Liver (tissue), 9 donors: ENCODE data around the gene NLK. TPM values are rescaled to one million over a fixed set of nuclear protein-coding genes. Genes with fewer than 3 reads are reported as not detected.

ENCODE experiments used
- DNase-seq: peaks from one replicate; pipeline ENCODE4 v3.0.0-alpha.2; 2017; ENCODE audit warnings: low spot score
- H3K27ac ChIP-seq, 2 donors: one replicate each; pipeline ENCODE4 v1.7.0; 2013; ENCODE audit warnings: inconsistent platforms in 2 of 2, low read length in 2 of 2, control low read depth in 1 of 2, low read depth in 1 of 2, mild to moderate bottlenecking in 1 of 2
- H3K27me3 ChIP-seq, 4 donors: one replicate each; pipeline versions ENCODE4 v1.6.1 to v1.7.0; 2013; ENCODE audit warnings: low read length in 3 of 4, inconsistent platforms in 1 of 4, mild to moderate bottlenecking in 1 of 4, moderate library complexity in 1 of 4; ENCODE audit not compliant: control insufficient read depth in 4 of 4, insufficient read depth in 4 of 4
- H3K36me3 ChIP-seq, 4 donors: one replicate each; pipeline versions ENCODE4 v1.6.1 to v1.7.0; 2013; ENCODE audit warnings: low read length in 3 of 4, mild to moderate bottlenecking in 3 of 4, low read depth in 1 of 4, moderate library complexity in 1 of 4; ENCODE audit not compliant: control insufficient read depth in 4 of 4, insufficient read depth in 3 of 4
- H3K4me1 ChIP-seq, 4 donors: one replicate each; pipeline versions ENCODE4 v1.6.1 to v1.7.0; 2013; ENCODE audit warnings: low read length in 3 of 4, mild to moderate bottlenecking in 3 of 4, moderate library complexity in 1 of 4; ENCODE audit not compliant: control insufficient read depth in 4 of 4, insufficient read depth in 4 of 4
- H3K4me3 ChIP-seq, 3 donors: one replicate each; pipeline versions ENCODE4 v1.6.1 to v1.7.0; 2013; ENCODE audit warnings: low read length in 3 of 3, control low read depth in 1 of 3, low read depth in 1 of 3, mild to moderate bottlenecking in 1 of 3
- H3K9ac ChIP-seq, 2 donors: one replicate each; pipeline ENCODE4 v1.7.0; 2013; ENCODE audit warnings: low read length in 2 of 2, mild to moderate bottlenecking in 2 of 2, moderate library complexity in 2 of 2, control low read depth in 1 of 2, low read depth in 1 of 2
- H3K9me3 ChIP-seq, 4 donors: one replicate each; pipeline versions ENCODE4 v1.6.1 to v1.7.0; 2013; ENCODE audit warnings: low read length in 3 of 4; ENCODE audit not compliant: control insufficient read depth in 4 of 4
- ATF3 ChIP-seq: IDR thresholded peaks from 2 replicates; pipeline ENCODE4 v1.6.1; 2016; ENCODE audit warnings: antibody characterized with exemption
- CTCF ChIP-seq: fragments of 150-350 bp; IDR thresholded peaks from 2 replicates; pipeline ENCODE4 v1.5.1; 2017; ENCODE audit warnings: improper control_type of control experiment, low read depth, low read length; ENCODE audit not compliant: missing input control
- EGR1 ChIP-seq, 2 donors: IDR thresholded peaks; 2 replicates each; pipeline ENCODE4 v1.6.1; 2016 to 2018; ENCODE audit warnings: antibody characterized with exemption in 2 of 2, low read depth in 2 of 2
- FOXA1 ChIP-seq: IDR thresholded peaks from 2 replicates; pipeline ENCODE4 v1.6.1; 2016; ENCODE audit warnings: antibody characterized with exemption
- FOXA2 ChIP-seq: IDR thresholded peaks from 2 replicates; pipeline ENCODE4 v1.6.1; 2016; ENCODE audit warnings: antibody characterized with exemption
- GABPA ChIP-seq, 2 donors: IDR thresholded peaks in 1 of 2; conservative IDR thresholded peaks in 1 of 2; 2 replicates each; pipeline ENCODE4 v1.6.1; 2016; ENCODE audit warnings: antibody characterized with exemption in 2 of 2, mild to moderate bottlenecking in 1 of 2, moderate library complexity in 1 of 2
- HNF4G ChIP-seq: IDR thresholded peaks from 2 replicates; pipeline ENCODE4 v1.6.1; 2016; ENCODE audit warnings: antibody characterized with exemption
- JUND ChIP-seq, 2 donors: IDR thresholded peaks; 2 replicates each; pipeline ENCODE4 v1.6.1; 2016; ENCODE audit warnings: antibody characterized with exemption in 2 of 2
- RAD21 ChIP-seq, 2 donors: IDR thresholded peaks; 2 replicates each; pipeline ENCODE4 v1.6.1; 2016; ENCODE audit warnings: antibody characterized with exemption in 2 of 2, mild to moderate bottlenecking in 2 of 2
- REST ChIP-seq: IDR thresholded peaks from 2 replicates; pipeline ENCODE4 v1.6.1; 2016; ENCODE audit warnings: antibody characterized with exemption, mild to moderate bottlenecking
- SP1 ChIP-seq: IDR thresholded peaks from 2 replicates; pipeline ENCODE4 v1.6.1; 2018; ENCODE audit warnings: antibody characterized with exemption, mild to moderate bottlenecking
- ZBTB33 ChIP-seq: IDR thresholded peaks from 2 replicates; pipeline ENCODE4 v1.6.1; 2016; ENCODE audit warnings: antibody characterized with exemption
- WGBS: extraction: QIAGEN DNeasy Blood & Tissue Kit; methylation state at CpG from one replicate; pipeline ENCODE4 v1.1.7; 2013; 5-methylcytosine and 5-hydroxymethylcytosine counted together
- polyA plus RNA-seq, 2 donors: library from polyadenylated mRNA; stranded (reverse) in 1 of 2; unstranded in 1 of 2; fragments of 200-250 nt in 1 of 2; fragments of >200 nt in 1 of 2; fragmentation: Nextera tagmentation in 1 of 2; extraction: Ambion mirVana in 1 of 2; gene quantifications; one replicate each; pipeline versions ENCODE4 v1.2.1 to v1.2.3, GENCODE V29; 2013 to 2015
- total RNA-seq, 2 donors: library from RNA; depleted of rRNA; stranded (reverse); fragments of >200 nt; gene quantifications; one replicate each; pipeline ENCODE4 v1.2.3, GENCODE V29; 2014
- donor health status: healthy.
- donor health status: healthy.
- donor health status: healthy.
- donor health status: healthy.
- donor health status: healthy.

Gene NLK
- total and polyA plus RNA-seq, 4 donors: 4.4 to 17.4 (median 9.2) TPM

GRCh38 chr17:28038802-28039201 is 3.7 kb upstream of the NLK start:
- Histone ChIP-seq H3K27me3 (no peaks in the 10 kb centered on the region), H3K9me3 (no peaks in the 10 kb centered on the region), H3K27ac (no peak overlapping the region), H3K36me3 (no peaks in the 10 kb centered on the region), H3K4me1 (peaks cover 7 to 16% (median 16%) of the 10 kb centered on the region in 4 donors), H3K4me3 (no peak overlapping the region), H3K9ac (no peak overlapping the region)
- no peak for DNase-seq
- TF ChIP-seq RAD21 (IDR thresholded peaks at IDR 0.05) (no peak), FOXA1 (no peak), ZBTB33 (no peak), CTCF (no peak), REST (no peak), ATF3 (no peak), FOXA2 (no peak), SP1 (no peak), HNF4G (no peak), JUND (IDR thresholded peaks at IDR 0.05) (no peak), GABPA (IDR thresholded peaks at IDR 0.05 in 1 of 2, conservative IDR thresholded peaks at IDR 0.05 in 1 of 2) (no peak)
- WGBS: 27% methylated on average over 1 of the region's 1 CpG

GRCh38 chr17:28039251-28039650 is 3.2 kb upstream of the NLK start:
- DNase-seq: no peak
- H3K36me3 ChIP-seq: no peaks in the 10 kb centered on the region
- TF ChIP-seq EGR1 (IDR thresholded peaks at IDR 0.05; ENCODE audit: low read depth in 2 of 2): no peak
- TF ChIP-seq RAD21 (IDR thresholded peaks at IDR 0.05): no peak
- no peak overlapping the region for H3K27ac ChIP-seq
- H3K9me3 ChIP-seq: no peaks in the 10 kb centered on the region
- WGBS: 66% methylated on average over 3 of the region's 3 CpGs
- H3K4me3 ChIP-seq: no peak overlapping the region
- no peak overlapping the region for H3K9ac ChIP-seq
- H3K4me1 ChIP-seq: peaks cover 7 to 20% (median 20%) of the 10 kb centered on the region in 4 donors
- H3K27me3 ChIP-seq: no peaks in the 10 kb centered on the region
